ENCODE data around the gene KDM4D. TPM values are rescaled to one million over a fixed set of nuclear protein-coding genes. Genes with fewer than 3 reads are reported as not detected.

The KDM4D gene
- 0.72 and 0.88 TPM in 2 replicates for total RNA-seq

- peak within 1 kb of the TSS; percentile 98 for H2AFZ ChIP-seq (ENCODE audit: low read length)
- peaks cover 34% of the 10 kb centered on the region for H3K36me3 ChIP-seq (ENCODE audit: insufficient read depth, low read length)
- peaks cover 7% of the 10 kb centered on the region for H3K4me1 ChIP-seq (ENCODE audit: insufficient read depth, low read length)
- DNase-seq (ENCODE audit: insufficient read length, low spot score, missing footprints): peak; percentile 96
- peak within 1 kb of the TSS; percentile 85 for H3K27ac ChIP-seq (ENCODE audit: low read depth, low read length)
- H4K20me1 ChIP-seq (ENCODE audit: insufficient read depth, low read length): no peaks in the 10 kb centered on the region
- no peaks in the 10 kb centered on the region for H3K9me3 ChIP-seq (ENCODE audit: low read depth, low read length)
- H3K79me2 ChIP-seq (ENCODE audit: insufficient read depth, low read length): peaks cover 17% of the 10 kb centered on the region
- H3K4me2 ChIP-seq (ENCODE audit: insufficient read depth, low read length): peak within 1 kb of the TSS; percentile 87
- no peaks in the 10 kb centered on the region for H3K27me3 ChIP-seq (ENCODE audit: insufficient read depth, low read length)
- no peak for TF ChIP-seq CTCF (IDR thresholded peaks at IDR 0.05; ENCODE audit: extremely low read depth, low read depth, low read length)
- peak within 1 kb of the TSS; percentile 91 for H3K4me3 ChIP-seq (ENCODE audit: insufficient read depth, low read length)
Measured at GRCh38 chr11:94973099-94973968, at the start of gene KDM4D, which contains the start of gene CWC15. TSS of gene KDM4D (plus strand) at chr11:94973709. CDS start at chr11:94997373, 23,664 bp downstream. TSS of gene CWC15 (minus strand) at chr11:94973556. CDS start at chr11:94972185, 1,371 bp downstream.

- H3K4me1 ChIP-seq (ENCODE audit: insufficient read depth, low read length): peaks cover 36% of the 10 kb centered on the region
- no peak for TF ChIP-seq CTCF (IDR thresholded peaks at IDR 0.05; ENCODE audit: extremely low read depth, low read depth, low read length)
- no peak overlapping the region for H3K4me2 ChIP-seq (ENCODE audit: insufficient read depth, low read length)
- no peaks in the 10 kb centered on the region for H4K20me1 ChIP-seq (ENCODE audit: insufficient read depth, low read length)
- H2AFZ ChIP-seq (ENCODE audit: low read length): no peak overlapping the region
- no peaks in the 10 kb centered on the region for H3K27me3 ChIP-seq (ENCODE audit: insufficient read depth, low read length)
- H3K27ac ChIP-seq (ENCODE audit: low read depth, low read length): no peak overlapping the region
- no peaks in the 10 kb centered on the region for H3K9me3 ChIP-seq (ENCODE audit: low read depth, low read length)
- no peaks in the 10 kb centered on the region for H3K36me3 ChIP-seq (ENCODE audit: insufficient read depth, low read length)
- DNase-seq (ENCODE audit: insufficient read length, low spot score, missing footprints): no peak
- H3K79me2 ChIP-seq (ENCODE audit: insufficient read depth, low read length): no peaks in the 10 kb centered on the region
- H3K4me3 ChIP-seq (ENCODE audit: insufficient read depth, low read length): no peak overlapping the region
Measured at GRCh38 chr11:94924171-94924572, 49.3 kb upstream of the KDM4D start.

GRCh38 chr11:94924612-94925011 is 48.9 kb upstream of the KDM4D start:
- H2AFZ ChIP-seq (ENCODE audit: low read length): no peak overlapping the region
- no peak for TF ChIP-seq CTCF (IDR thresholded peaks at IDR 0.05; ENCODE audit: extremely low read depth, low read depth, low read length)
- no peak for DNase-seq (ENCODE audit: insufficient read length, low spot score, missing footprints)

More at GRCh38 chr11:94924612-94925011, 48.9 kb upstream of the KDM4D start:
- H3K79me2 ChIP-seq (ENCODE audit: insufficient read depth, low read length): no peaks in the 10 kb centered on the region
- H3K4me2 ChIP-seq (ENCODE audit: insufficient read depth, low read length): no peak overlapping the region
- no peak overlapping the region for H3K4me3 ChIP-seq (ENCODE audit: insufficient read depth, low read length)
- peaks cover 36% of the 10 kb centered on the region for H3K4me1 ChIP-seq (ENCODE audit: insufficient read depth, low read length)
- H3K27me3 ChIP-seq (ENCODE audit: insufficient read depth, low read length): no peaks in the 10 kb centered on the region
- H3K27ac ChIP-seq (ENCODE audit: low read depth, low read length): no peak overlapping the region
- H4K20me1 ChIP-seq (ENCODE audit: insufficient read depth, low read length): no peaks in the 10 kb centered on the region
- H3K36me3 ChIP-seq (ENCODE audit: insufficient read depth, low read length): no peaks in the 10 kb centered on the region
- H3K9me3 ChIP-seq (ENCODE audit: low read depth, low read length): no peaks in the 10 kb centered on the region

All from osteoblast (primary cell).